AG09309 (cell line): Measurements from ENCODE around the gene ADGRG1.

Experiments
- DNase-seq: peaks from one replicate; pipeline ENCODE4 v3.0.0-alpha.2; 2010; ENCODE audit warnings: low read depth
- H3K4me3 ChIP-seq: 2 replicates; pipeline ENCODE4 v1.5.1; 2011; ENCODE audit warnings: mild to moderate bottlenecking, low read depth, low read length, moderate library complexity; ENCODE audit not compliant: control insufficient read depth
- TF ChIP-seq, protein P1 (sequence below): IDR thresholded peaks from 2 replicates; pipeline ENCODE4 v1.5.1; 2011; ENCODE audit warnings: mild to moderate bottlenecking, low read depth, low read length, inconsistent platforms; ENCODE audit not compliant: insufficient read depth, control insufficient read depth; ENCODE audit errors: missing control alignments

Gene ADGRG1

DNA sequence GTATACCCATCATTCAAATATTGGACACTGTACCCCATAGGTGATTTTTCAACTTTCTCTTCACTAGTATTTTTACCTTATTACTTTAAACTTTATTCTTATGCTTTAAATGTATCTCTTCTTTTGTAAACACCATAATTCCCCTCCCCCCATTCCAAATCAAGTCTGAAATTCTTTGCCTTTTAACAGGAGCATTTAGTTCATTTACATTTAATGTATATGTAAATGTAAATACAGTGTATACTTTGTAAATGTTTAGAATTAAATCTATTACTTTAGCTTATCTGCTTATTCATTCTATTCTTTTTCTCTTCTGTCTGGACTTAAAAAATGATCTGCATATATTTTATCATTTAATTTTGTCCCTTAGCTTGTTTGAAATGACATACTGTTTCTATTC lies 30.0 kb upstream of the ADGRG1 start:
- DNase-seq, result no peak
- TF ChIP-seq, protein P1, sequence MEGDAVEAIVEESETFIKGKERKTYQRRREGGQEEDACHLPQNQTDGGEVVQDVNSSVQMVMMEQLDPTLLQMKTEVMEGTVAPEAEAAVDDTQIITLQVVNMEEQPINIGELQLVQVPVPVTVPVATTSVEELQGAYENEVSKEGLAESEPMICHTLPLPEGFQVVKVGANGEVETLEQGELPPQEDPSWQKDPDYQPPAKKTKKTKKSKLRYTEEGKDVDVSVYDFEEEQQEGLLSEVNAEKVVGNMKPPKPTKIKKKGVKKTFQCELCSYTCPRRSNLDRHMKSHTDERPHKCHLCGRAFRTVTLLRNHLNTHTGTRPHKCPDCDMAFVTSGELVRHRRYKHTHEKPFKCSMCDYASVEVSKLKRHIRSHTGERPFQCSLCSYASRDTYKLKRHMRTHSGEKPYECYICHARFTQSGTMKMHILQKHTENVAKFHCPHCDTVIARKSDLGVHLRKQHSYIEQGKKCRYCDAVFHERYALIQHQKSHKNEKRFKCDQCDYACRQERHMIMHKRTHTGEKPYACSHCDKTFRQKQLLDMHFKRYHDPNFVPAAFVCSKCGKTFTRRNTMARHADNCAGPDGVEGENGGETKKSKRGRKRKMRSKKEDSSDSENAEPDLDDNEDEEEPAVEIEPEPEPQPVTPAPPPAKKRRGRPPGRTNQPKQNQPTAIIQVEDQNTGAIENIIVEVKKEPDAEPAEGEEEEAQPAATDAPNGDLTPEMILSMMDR, result no peak
- no peak overlapping the region for H3K4me3 ChIP-seq

DNA sequence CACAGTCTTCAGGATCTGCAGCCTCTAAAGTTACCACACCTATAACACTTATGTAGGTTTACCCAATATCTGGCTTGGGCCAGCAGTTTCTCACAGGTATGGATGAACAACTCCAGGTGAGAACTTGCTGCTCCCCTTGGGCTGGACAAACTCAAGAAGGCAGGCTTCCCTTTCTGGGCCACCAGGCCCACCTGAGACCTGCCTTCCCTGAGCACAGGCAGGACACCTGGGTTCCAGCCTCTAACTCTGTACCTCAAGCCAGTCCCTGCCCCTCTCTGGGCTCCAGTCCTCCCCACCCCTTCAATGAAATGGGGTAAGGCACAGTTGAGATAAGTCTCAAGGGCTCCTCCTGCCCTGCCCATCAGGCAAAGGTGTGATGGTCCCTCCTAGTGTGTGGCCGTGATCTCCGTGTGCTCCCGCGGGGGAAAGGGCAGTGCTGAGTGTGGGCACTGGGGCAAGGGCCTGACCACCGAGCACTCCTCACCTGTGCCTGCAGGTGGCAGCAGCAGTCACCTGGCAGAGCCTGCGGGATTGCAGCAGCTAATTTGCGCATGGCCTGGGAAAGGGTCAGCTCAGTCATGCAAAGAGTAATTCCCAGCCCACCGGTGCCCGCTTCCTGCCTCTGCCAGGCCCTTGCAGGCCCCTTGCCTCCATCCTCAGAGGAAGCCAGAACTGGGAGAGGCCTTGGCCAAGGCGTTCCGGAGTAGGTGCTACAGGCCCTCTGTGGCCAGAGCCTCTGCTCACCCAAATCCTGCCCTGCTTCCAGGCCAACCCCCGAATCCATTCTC lies 28.2 kb upstream of the ADGRG1 start:
- TF ChIP-seq, protein P1, result peak; percentile 73
- no peak overlapping the region for H3K4me3 ChIP-seq
- no peak for DNase-seq

DNA sequence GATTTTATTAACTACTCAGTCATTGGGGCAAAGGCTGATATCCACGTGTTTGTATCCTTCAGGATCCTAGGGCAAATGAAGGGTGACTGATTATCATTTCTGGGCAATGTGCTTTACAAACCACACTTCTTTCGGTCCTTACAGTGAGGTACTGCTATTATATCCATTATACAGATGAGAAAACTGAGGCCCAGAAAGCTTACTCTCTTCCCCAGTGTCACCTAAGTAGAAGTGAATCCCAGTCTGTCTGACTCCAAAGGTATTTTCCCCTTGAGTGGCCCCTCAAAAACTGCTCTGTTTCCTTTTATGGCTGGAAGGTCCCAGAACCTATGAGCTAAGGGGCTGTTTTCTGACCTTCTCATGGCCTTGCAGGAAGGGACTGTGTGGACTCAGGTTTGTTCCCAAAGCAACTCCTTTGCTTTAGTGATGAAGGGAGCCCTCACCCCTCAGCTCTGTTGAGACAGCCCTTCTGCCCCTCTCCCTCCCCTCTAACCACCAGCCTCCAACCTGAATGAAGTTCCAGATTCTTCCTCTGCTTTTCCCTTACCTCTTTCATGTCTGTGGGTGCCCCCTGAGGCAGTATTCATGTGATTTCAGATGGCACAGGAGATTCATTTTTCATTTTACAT lies 27.4 kb upstream of the ADGRG1 start:
- H3K4me3 ChIP-seq, result no peak overlapping the region
- TF ChIP-seq, protein P1, result no peak
- no peak for DNase-seq

DNA sequence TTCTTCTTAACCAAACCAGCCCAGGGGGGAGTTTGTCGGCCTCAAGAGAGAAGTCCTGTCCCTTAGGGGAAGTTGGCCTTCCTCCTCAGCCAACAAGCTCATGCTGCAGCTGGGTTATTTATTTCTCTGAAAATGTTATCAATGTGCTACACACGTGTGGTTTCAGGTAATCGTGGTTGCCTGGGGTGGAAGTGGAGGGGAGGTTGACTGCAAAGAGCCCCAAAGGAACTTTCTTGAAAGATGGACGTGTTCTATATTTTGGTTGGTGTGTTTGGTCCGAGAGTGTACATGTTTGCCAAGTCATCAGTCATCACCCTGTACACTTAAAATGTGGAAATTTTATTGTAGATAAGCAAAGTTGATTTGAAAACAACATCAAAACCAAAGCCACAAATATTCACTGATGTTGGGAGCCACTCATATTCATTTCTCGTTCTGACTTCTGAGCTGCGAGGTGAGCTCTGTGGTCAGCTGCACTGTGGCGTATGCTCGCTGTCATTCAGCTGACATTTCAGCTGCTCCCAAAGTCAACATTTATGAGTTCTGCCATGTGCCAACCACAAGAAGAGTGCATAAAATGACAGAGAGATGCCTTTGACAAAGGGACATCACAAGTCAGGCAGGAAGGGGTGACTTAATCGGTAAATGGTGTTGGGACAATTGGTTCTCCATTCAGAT lies 26.5 kb upstream of the ADGRG1 start:
- TF ChIP-seq, protein P1, result no peak
- H3K4me3 ChIP-seq, result no peak overlapping the region
- DNase-seq, result no peak

DNA sequence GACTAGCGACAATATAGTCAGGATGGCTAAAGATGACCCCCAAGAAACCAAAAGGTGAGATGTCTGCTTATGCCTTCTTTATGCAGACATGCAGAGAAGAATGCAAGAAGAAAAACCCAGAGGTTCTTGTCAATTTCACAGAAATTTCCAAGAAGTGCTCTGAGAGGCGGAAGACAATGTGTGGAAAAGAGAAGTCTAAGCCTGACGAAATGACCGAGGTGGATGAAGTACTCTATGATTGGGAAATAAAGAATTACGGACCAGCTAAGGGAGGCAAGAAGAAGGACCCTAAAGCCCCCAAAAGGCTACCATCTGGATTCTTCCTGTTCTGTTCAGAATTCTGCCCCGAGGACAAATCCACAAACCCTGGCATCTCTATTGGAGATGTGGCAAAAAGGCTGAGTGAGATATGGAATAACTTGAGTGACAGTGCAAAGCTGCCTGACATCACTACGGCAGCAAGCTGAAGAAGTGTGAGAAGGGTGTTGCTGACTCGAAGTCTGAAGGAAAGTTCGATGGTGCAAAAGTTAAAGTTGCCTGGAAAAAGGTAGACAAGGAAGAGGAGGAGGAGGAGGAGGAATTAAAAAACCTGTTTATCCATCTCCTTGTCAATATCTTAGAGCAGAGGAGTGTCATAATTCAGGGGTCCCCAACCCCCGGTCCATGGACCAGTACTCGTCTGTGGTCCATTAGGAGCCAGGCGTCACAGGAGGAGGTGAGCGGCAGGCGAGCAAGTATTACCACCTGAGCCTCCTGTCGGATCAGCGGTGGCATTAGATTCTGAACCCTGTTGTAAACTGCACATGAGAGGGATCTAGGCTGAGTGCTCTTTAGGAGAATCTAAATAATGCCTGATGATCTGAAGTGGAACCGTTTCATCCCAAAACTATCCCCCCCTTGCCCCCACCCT lies 25.1 kb upstream of the ADGRG1 start:
- no peak for DNase-seq
- TF ChIP-seq, protein P1, result no peak
- H3K4me3 ChIP-seq, result no peak overlapping the region

DNA sequence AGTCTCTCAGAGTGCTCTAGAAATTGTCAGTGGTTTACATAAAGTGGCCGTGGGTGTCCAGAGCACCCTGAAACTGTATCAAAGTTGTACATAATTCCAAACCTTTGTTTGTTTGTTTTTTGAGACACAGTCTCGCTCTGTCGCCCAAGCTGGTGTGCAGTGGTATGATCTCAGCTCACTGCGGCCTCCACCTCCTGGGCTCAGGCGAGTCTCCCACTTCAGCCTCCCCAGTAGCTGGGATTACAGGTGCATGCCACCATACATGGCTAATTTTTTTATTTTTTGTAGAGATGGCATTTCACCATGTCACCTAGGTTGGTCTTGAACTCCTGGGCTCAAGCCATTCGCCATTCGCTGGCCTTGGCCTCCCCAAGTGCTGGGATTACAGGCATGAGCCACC lies 24.3 kb upstream of the ADGRG1 start:
- no peak for DNase-seq
- H3K4me3 ChIP-seq, result no peak overlapping the region
- TF ChIP-seq, protein P1, result no peak
